ENCODE results near the gene LTBP1. TPM values are rescaled to one million over a fixed set of nuclear protein-coding genes. Genes with fewer than 3 reads are reported as not detected.

Gene LTBP1
- total RNA-seq, 1 experiment from 2014 or later, result 119 TPM

GRCh38 chr2:33343387-33343895, 396.7 kb downstream of the LTBP1 start:
- TF ChIP-seq CTCF (IDR thresholded peaks at IDR 0.05; ENCODE audit: unreplicated experiment), result no peak
- H3K4me3 Mint-ChIP-seq (ENCODE audit: unreplicated experiment), result no peak overlapping the region
- DNase-seq (ENCODE audit: unreplicated experiment), result no peak
- H3K27me3 Mint-ChIP-seq (ENCODE audit: insufficient read depth, unreplicated experiment), result no peaks in the 10 kb centered on the region
- H3K27ac Mint-ChIP-seq (ENCODE audit: low read depth, unreplicated experiment), result no peak overlapping the region
- H3K4me1 Mint-ChIP-seq (ENCODE audit: insufficient read depth, unreplicated experiment), result peaks cover 6% of the 10 kb centered on the region
- no TSS peak for BruUV-seq (replicated peaks)
- H3K9me3 Mint-ChIP-seq (ENCODE audit: unreplicated experiment), result no peaks in the 10 kb centered on the region
- H3K36me3 Mint-ChIP-seq (ENCODE audit: insufficient read depth, unreplicated experiment), result peaks cover 42% of the 10 kb centered on the region
- intact Hi-C loops (cut with micrococcal nuclease), result no loop called here
- CTCF ChIA-PET, result interaction anchor here (0.7 kb wide), 1 partner anchor 157 kb away, joined by 4 read pairs; no protein-coding TSS in a partner anchor
- POLR2A ChIA-PET, result no interaction called here

GRCh38 chr2:33344230-33344629, 397.5 kb downstream of the LTBP1 start:
- CTCF ChIA-PET, result no interaction called here
- H3K9me3 Mint-ChIP-seq (ENCODE audit: unreplicated experiment), result no peaks in the 10 kb centered on the region

GRCh38 chr2:33347856-33348255, 401.1 kb downstream of the LTBP1 start:
- POLR2A ChIA-PET, result no interaction called here
- BruUV-seq (replicated peaks), result no TSS peak

More at GRCh38 chr2:33344230-33344629, 397.5 kb downstream of the LTBP1 start:
- Mint-ChIP-seq H3K27ac (ENCODE audit: low read depth, unreplicated experiment) (peak overlapping the region; percentile 35), H3K4me1 (ENCODE audit: insufficient read depth, unreplicated experiment) (peaks cover 6% of the 10 kb centered on the region), H3K27me3 (ENCODE audit: insufficient read depth, unreplicated experiment) (no peaks in the 10 kb centered on the region), H3K36me3 (ENCODE audit: insufficient read depth, unreplicated experiment) (peaks cover 44% of the 10 kb centered on the region), H3K4me3 (ENCODE audit: unreplicated experiment) (no peak overlapping the region)
- intact Hi-C loops (cut with micrococcal nuclease), result no loop called here
- DNase-seq (ENCODE audit: unreplicated experiment), result no peak
- POLR2A ChIA-PET, result no interaction called here
- TF ChIP-seq CTCF (IDR thresholded peaks at IDR 0.05; ENCODE audit: unreplicated experiment), result no peak
- BruUV-seq (replicated peaks), result no TSS peak

GRCh38 chr2:33350632-33351031, 403.9 kb downstream of the LTBP1 start:
- no peak for TF ChIP-seq CTCF (IDR thresholded peaks at IDR 0.05; ENCODE audit: unreplicated experiment)
- DNase-seq (ENCODE audit: unreplicated experiment), result no peak
- H3K27me3 Mint-ChIP-seq (ENCODE audit: insufficient read depth, unreplicated experiment), result no peaks in the 10 kb centered on the region
- no peak overlapping the region for H3K27ac Mint-ChIP-seq (ENCODE audit: low read depth, unreplicated experiment)
- ChIA-PET CTCF (no interaction called here), POLR2A (no interaction called here)
- H3K36me3 Mint-ChIP-seq (ENCODE audit: insufficient read depth, unreplicated experiment), result peaks cover 63% of the 10 kb centered on the region
- peaks cover 9% of the 10 kb centered on the region for H3K9me3 Mint-ChIP-seq (ENCODE audit: unreplicated experiment)
- no peak overlapping the region for H3K4me3 Mint-ChIP-seq (ENCODE audit: unreplicated experiment)
- intact Hi-C loops (cut with micrococcal nuclease), result no loop called here
- BruUV-seq (replicated peaks), result no TSS peak
- no peaks in the 10 kb centered on the region for H3K4me1 Mint-ChIP-seq (ENCODE audit: insufficient read depth, unreplicated experiment)

More at GRCh38 chr2:33347856-33348255, 401.1 kb downstream of the LTBP1 start:
- no peaks in the 10 kb centered on the region for H3K27me3 Mint-ChIP-seq (ENCODE audit: insufficient read depth, unreplicated experiment)
- no peak for TF ChIP-seq CTCF (IDR thresholded peaks at IDR 0.05; ENCODE audit: unreplicated experiment)
- CTCF ChIA-PET, result no interaction called here
- no peak overlapping the region for H3K4me3 Mint-ChIP-seq (ENCODE audit: unreplicated experiment)
- no peak overlapping the region for H3K27ac Mint-ChIP-seq (ENCODE audit: low read depth, unreplicated experiment)
- intact Hi-C loops (cut with micrococcal nuclease), result no loop called here
- no peak for DNase-seq (ENCODE audit: unreplicated experiment)
- no peaks in the 10 kb centered on the region for H3K9me3 Mint-ChIP-seq (ENCODE audit: unreplicated experiment)
- peaks cover 54% of the 10 kb centered on the region for H3K36me3 Mint-ChIP-seq (ENCODE audit: insufficient read depth, unreplicated experiment)
- H3K4me1 Mint-ChIP-seq (ENCODE audit: insufficient read depth, unreplicated experiment), result no peaks in the 10 kb centered on the region

Measured in MCF 10A (cell line).